Nephron progenitor cell (in vitro differentiated cells): Measurements from ENCODE around the gene PIGM.

ENCODE experiments used
- DNase-seq: peaks from one replicate; pipeline ENCODE4 v3.0.0; 2021
- H3K27ac Mint-ChIP-seq: 2 replicates; pipeline ENCODE4 v1.8.0; 2021; ENCODE audit warnings: mild to moderate bottlenecking, moderate library complexity, mixed read lengths
- H3K27me3 Mint-ChIP-seq: 2 replicates; pipeline ENCODE4 v1.8.0; 2021; ENCODE audit warnings: mild to moderate bottlenecking, low read depth, mixed read lengths; ENCODE audit not compliant: poor library complexity
- H3K36me3 Mint-ChIP-seq: 2 replicates; pipeline ENCODE4 v1.8.0; 2021; ENCODE audit warnings: low read depth, mixed read lengths
- H3K4me1 Mint-ChIP-seq: 2 replicates; pipeline ENCODE4 v1.8.0; 2021; ENCODE audit warnings: mixed read lengths
- H3K4me3 Mint-ChIP-seq: 2 replicates; pipeline ENCODE4 v1.8.0; 2021; ENCODE audit warnings: mild to moderate bottlenecking, moderate library complexity, mixed read lengths
- H3K9me3 Mint-ChIP-seq: 2 replicates; pipeline ENCODE4 v1.8.0; 2021; ENCODE audit warnings: mild to moderate bottlenecking, moderate library complexity, mixed read lengths
- CTCF ChIP-seq: fragments of 200-600 bp; sonication (generic); IDR thresholded peaks from 2 replicates; pipeline ENCODE4 v1.5.0; 2021; ENCODE audit warnings: antibody characterized with exemption

The PIGM gene

DNA sequence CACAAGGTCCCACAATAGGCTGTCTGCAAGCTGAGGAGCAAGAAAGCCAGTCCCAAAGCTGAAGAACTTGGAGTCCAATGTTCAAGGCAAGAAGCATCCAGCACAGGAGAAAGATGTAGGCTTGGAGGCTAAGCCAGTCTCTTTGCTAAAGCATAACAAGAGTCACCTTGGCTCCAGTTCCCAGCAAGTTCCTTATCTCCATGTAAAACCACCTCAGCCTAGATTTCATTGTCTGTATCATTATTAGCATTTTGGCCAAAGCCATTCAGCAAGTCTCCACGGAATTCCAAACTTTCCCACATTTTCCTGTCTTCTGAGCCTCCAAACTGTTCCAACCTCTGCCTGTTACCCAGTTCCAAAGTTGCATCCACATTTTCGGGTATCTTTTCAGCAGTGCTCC is 36.9 kb downstream of the PIGM start:
- H3K9me3 Mint-ChIP-seq = no peaks in the 10 kb centered on the region
- peaks cover 27% of the 10 kb centered on the region for H3K27me3 Mint-ChIP-seq
- no peaks in the 10 kb centered on the region for H3K4me1 Mint-ChIP-seq
- no peak overlapping the region for H3K27ac Mint-ChIP-seq
- DNase-seq = no peak
- H3K36me3 Mint-ChIP-seq = no peaks in the 10 kb centered on the region
- TF ChIP-seq CTCF = no peak
- no peak overlapping the region for H3K4me3 Mint-ChIP-seq

- no peak for TF ChIP-seq CTCF
- no peak for DNase-seq
- Mint-ChIP-seq H3K4me1 (no peaks in the 10 kb centered on the region), H3K36me3 (no peaks in the 10 kb centered on the region), H3K4me3 (no peak overlapping the region), H3K27ac (no peak overlapping the region), H3K27me3 (peaks cover 24% of the 10 kb centered on the region), H3K9me3 (no peaks in the 10 kb centered on the region)
These were observed 37.9 kb downstream of the PIGM start for GRCh38 chr1:159993911-159994310.

GRCh38 chr1:159992161-159992560 is 39.6 kb downstream of the PIGM start:
- Mint-ChIP-seq H3K4me1 (no peaks in the 10 kb centered on the region), H3K4me3 (no peak overlapping the region), H3K36me3 (no peaks in the 10 kb centered on the region), H3K27ac (no peak overlapping the region), H3K27me3 (peaks cover 29% of the 10 kb centered on the region), H3K9me3 (no peaks in the 10 kb centered on the region)
- no peak for TF ChIP-seq CTCF
- no peak for DNase-seq

DNA sequence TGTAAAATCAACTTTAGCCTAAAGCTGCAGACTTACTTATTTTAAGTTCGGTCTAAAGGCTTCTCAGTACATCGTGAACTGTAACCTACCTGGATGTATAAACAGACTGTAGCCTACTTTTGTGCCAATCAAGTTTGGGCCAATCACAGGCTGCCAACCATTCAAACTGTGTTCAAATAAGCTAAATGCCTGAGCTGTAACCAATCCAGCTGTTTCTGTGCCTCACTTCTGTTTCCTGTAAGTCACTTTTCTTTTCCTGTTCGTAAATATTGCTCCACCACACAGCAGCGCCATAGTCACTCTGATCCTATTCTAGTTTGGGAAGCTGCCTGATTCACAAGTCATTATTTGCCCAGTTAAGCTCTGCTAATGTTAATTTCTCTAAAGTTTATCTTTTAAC is 40.3 kb downstream of the PIGM start:
- no peak for TF ChIP-seq CTCF
- DNase-seq = no peak
- Mint-ChIP-seq H3K4me1 (no peaks in the 10 kb centered on the region), H3K36me3 (no peaks in the 10 kb centered on the region), H3K9me3 (peaks cover 2% of the 10 kb centered on the region), H3K4me3 (no peak overlapping the region), H3K27me3 (peaks cover 29% of the 10 kb centered on the region), H3K27ac (no peak overlapping the region)

- Mint-ChIP-seq H3K4me3 (no peak overlapping the region), H3K4me1 (peaks cover 6% of the 10 kb centered on the region), H3K27ac (no peak overlapping the region), H3K36me3 (no peaks in the 10 kb centered on the region), H3K27me3 (peaks cover 25% of the 10 kb centered on the region), H3K9me3 (peaks cover 7% of the 10 kb centered on the region)
- DNase-seq = no peak
- no peak for TF ChIP-seq CTCF
These were observed 41.8 kb downstream of the PIGM start for GRCh38 chr1:159990005-159990404.

DNA sequence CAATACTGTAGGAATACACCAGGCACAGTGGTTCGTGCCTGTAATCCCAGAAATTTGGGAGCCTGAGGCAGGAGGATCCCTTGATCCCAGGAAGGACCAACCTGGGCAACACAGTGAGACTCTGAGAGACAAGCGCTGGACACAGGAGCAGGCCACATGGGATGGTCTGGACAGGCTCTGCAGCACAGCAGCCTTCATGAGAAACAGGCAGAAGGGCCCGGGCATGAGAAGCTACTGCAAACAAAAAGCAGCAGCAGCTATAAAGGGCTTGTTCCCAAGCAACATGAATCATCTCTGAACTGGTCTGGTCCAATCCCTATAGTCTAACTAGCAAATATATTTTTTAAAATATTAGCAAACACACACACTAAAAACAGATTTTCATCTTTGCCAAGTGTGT is 42.2 kb downstream of the PIGM start:
- H3K27me3 Mint-ChIP-seq = peaks cover 21% of the 10 kb centered on the region
- TF ChIP-seq CTCF = no peak
- no peaks in the 10 kb centered on the region for H3K36me3 Mint-ChIP-seq
- no peak overlapping the region for H3K27ac Mint-ChIP-seq
- H3K4me1 Mint-ChIP-seq = peaks cover 11% of the 10 kb centered on the region
- DNase-seq = no peak
- peaks cover 7% of the 10 kb centered on the region for H3K9me3 Mint-ChIP-seq
- no peak overlapping the region for H3K4me3 Mint-ChIP-seq
